Kidney epithelial cell (primary cell): ENCODE data around the gene THG1L. TPM values are rescaled to one million over a fixed set of nuclear protein-coding genes. Genes with fewer than 3 reads are reported as not detected.
A peak's percentile ranks its signal among the peaks of the same experiment; 100 is the strongest.

Source experiments
- DNase-seq: peaks from one replicate; pipeline ENCODE4 v3.0.0-alpha.2; 2010; ENCODE audit warnings: low read depth
- H3K27me3 ChIP-seq: 2 replicates; pipeline ENCODE4 v1.6.0; 2011; ENCODE audit warnings: low read length; ENCODE audit not compliant: control insufficient read depth, insufficient read depth
- H3K36me3 ChIP-seq: 2 replicates; pipeline ENCODE4 v1.5.1; 2011; ENCODE audit warnings: low read length; ENCODE audit not compliant: control insufficient read depth, insufficient read depth
- H3K4me3 ChIP-seq: 2 replicates; pipeline ENCODE4 v1.5.1; 2011; ENCODE audit warnings: low read depth, mild to moderate bottlenecking, control low read depth, low read length
- CTCF ChIP-seq: IDR thresholded peaks from 2 replicates; pipeline ENCODE4 v1.5.1; 2011; ENCODE audit warnings: mild to moderate bottlenecking, moderate library complexity, low read length, control low read depth, inconsistent platforms; ENCODE audit not compliant: insufficient read depth, poor library complexity, severe bottlenecking
- total RNA-seq: library from RNA; depleted of rRNA; stranded (reverse); fragments of >200 nt; gene quantifications from 2 replicates; pipeline ENCODE4 v1.2.3, GENCODE V29; 2015

Gene THG1L
- total RNA-seq, 1 donor from 2014 or later, result 17.9 TPM

GRCh38 chr5:157710431-157710830, 20.8 kb upstream of the THG1L start:
- no peak for TF ChIP-seq CTCF
- Histone ChIP-seq H3K36me3 (no peaks in the 10 kb centered on the region), H3K27me3 (no peaks in the 10 kb centered on the region), H3K4me3 (no peak overlapping the region)
- DNase-seq, result no peak

- peak; percentile 9 for DNase-seq
- TF ChIP-seq CTCF, result no peak
- Histone ChIP-seq H3K36me3 (no peaks in the 10 kb centered on the region), H3K4me3 (no peak overlapping the region), H3K27me3 (no peaks in the 10 kb centered on the region)
Observed at GRCh38 chr5:157710882-157711281, 20.3 kb upstream of the THG1L start.

GRCh38 chr5:157713830-157714595, 17.2 kb upstream of the THG1L start:
- no peak for TF ChIP-seq CTCF
- Histone ChIP-seq H3K36me3 (no peaks in the 10 kb centered on the region), H3K27me3 (no peaks in the 10 kb centered on the region), H3K4me3 (no peak overlapping the region)
- no peak for DNase-seq

GRCh38 chr5:157714596-157714864, 16.7 kb upstream of the THG1L start:
- no peaks in the 10 kb centered on the region for H3K27me3 ChIP-seq
- H3K4me3 ChIP-seq, result no peak overlapping the region
- no peak for DNase-seq
- TF ChIP-seq CTCF, result no peak
- no peaks in the 10 kb centered on the region for H3K36me3 ChIP-seq

GRCh38 chr5:157718519-157718918, 12.7 kb upstream of the THG1L start:
- Histone ChIP-seq H3K27me3 (no peaks in the 10 kb centered on the region), H3K4me3 (no peak overlapping the region), H3K36me3 (no peaks in the 10 kb centered on the region)
- TF ChIP-seq CTCF, result peak; percentile 61
- DNase-seq, result no peak

- Histone ChIP-seq H3K27me3 (no peaks in the 10 kb centered on the region), H3K36me3 (no peaks in the 10 kb centered on the region), H3K4me3 (no peak overlapping the region)
- no peak for DNase-seq
- no peak for TF ChIP-seq CTCF
Observed at GRCh38 chr5:157719245-157719644, 12.0 kb upstream of the THG1L start.
